Neural cell (in vitro differentiated cells): Measurements from ENCODE around the gene MRTFB.

Experiments used
- EP300 ChIP-seq: fragments of 450-650 bp; conservative IDR thresholded peaks from 2 replicates; pipeline ENCODE4 v1.6.1; 2014; ENCODE audit warnings: antibody characterized with exemption, mild to moderate bottlenecking, moderate library complexity; ENCODE audit not compliant: poor library complexity, severe bottlenecking
- EZH2 ChIP-seq: fragments of 200-600, 300-800 bp; shearing (Covaris generic), sonication (generic); IDR thresholded peaks from 2 replicates; pipeline ENCODE4 v1.6.1; 2014; ENCODE audit warnings: antibody characterized with exemption, low read length, borderline replicate concordance, mild to moderate bottlenecking; ENCODE audit not compliant: insufficient read depth, poor library complexity, severe bottlenecking
- POLR2AphosphoS5 ChIP-seq: IDR thresholded peaks from 2 replicates; pipeline ENCODE4 v1.6.1; 2012
- RAD21 ChIP-seq: fragments of 450-650 bp; conservative IDR thresholded peaks from 2 replicates; pipeline ENCODE4 v1.6.1; 2014; ENCODE audit warnings: antibody characterized with exemption, mild to moderate bottlenecking, moderate library complexity
- TAF1 ChIP-seq: IDR thresholded peaks from 2 replicates; pipeline ENCODE4 v1.6.1; 2012; ENCODE audit warnings: low read depth
- TF ChIP-seq, protein P1 (sequence below): fragments of 450-650 bp; IDR thresholded peaks from 2 replicates; pipeline ENCODE4 v1.5.1; 2014; ENCODE audit warnings: antibody characterized with exemption, mild to moderate bottlenecking, moderate library complexity; ENCODE audit not compliant: poor library complexity, severe bottlenecking
- TF ChIP-seq, protein P2 (sequence below): IDR thresholded peaks from 2 replicates; pipeline ENCODE4 v1.6.1; 2012; ENCODE audit warnings: borderline replicate concordance

DNA sequence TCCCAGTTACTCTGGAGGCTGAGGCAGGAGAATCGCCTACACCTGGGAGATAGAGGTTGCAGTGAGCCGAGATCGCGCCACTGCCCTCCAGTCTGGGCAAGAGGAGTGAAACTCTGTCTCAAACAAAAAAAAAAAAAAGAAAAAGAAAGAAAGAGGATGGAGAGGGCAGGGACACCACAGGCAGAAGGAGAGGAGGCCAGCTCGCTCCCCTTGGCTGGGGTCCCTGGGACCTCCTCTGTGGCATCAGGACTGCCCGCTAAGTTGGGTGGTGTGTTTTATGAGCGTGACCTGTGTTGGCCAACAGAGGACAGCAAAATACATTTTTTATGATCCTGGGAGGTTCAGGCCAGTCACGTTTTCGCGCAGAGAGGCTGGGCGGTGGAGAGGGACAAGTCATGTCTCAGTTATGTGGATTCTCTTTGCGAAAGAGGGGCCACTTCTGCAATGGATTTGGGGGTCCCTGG lies 229.6 kb downstream of the MRTFB start:
- TF ChIP-seq, protein P1, sequence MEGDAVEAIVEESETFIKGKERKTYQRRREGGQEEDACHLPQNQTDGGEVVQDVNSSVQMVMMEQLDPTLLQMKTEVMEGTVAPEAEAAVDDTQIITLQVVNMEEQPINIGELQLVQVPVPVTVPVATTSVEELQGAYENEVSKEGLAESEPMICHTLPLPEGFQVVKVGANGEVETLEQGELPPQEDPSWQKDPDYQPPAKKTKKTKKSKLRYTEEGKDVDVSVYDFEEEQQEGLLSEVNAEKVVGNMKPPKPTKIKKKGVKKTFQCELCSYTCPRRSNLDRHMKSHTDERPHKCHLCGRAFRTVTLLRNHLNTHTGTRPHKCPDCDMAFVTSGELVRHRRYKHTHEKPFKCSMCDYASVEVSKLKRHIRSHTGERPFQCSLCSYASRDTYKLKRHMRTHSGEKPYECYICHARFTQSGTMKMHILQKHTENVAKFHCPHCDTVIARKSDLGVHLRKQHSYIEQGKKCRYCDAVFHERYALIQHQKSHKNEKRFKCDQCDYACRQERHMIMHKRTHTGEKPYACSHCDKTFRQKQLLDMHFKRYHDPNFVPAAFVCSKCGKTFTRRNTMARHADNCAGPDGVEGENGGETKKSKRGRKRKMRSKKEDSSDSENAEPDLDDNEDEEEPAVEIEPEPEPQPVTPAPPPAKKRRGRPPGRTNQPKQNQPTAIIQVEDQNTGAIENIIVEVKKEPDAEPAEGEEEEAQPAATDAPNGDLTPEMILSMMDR: no peak
- TF ChIP-seq EP300 (no peak), EZH2 (no peak), RAD21 (peak; percentile 35), POLR2AphosphoS5 (no peak), TAF1 (no peak)
- TF ChIP-seq, protein P2, sequence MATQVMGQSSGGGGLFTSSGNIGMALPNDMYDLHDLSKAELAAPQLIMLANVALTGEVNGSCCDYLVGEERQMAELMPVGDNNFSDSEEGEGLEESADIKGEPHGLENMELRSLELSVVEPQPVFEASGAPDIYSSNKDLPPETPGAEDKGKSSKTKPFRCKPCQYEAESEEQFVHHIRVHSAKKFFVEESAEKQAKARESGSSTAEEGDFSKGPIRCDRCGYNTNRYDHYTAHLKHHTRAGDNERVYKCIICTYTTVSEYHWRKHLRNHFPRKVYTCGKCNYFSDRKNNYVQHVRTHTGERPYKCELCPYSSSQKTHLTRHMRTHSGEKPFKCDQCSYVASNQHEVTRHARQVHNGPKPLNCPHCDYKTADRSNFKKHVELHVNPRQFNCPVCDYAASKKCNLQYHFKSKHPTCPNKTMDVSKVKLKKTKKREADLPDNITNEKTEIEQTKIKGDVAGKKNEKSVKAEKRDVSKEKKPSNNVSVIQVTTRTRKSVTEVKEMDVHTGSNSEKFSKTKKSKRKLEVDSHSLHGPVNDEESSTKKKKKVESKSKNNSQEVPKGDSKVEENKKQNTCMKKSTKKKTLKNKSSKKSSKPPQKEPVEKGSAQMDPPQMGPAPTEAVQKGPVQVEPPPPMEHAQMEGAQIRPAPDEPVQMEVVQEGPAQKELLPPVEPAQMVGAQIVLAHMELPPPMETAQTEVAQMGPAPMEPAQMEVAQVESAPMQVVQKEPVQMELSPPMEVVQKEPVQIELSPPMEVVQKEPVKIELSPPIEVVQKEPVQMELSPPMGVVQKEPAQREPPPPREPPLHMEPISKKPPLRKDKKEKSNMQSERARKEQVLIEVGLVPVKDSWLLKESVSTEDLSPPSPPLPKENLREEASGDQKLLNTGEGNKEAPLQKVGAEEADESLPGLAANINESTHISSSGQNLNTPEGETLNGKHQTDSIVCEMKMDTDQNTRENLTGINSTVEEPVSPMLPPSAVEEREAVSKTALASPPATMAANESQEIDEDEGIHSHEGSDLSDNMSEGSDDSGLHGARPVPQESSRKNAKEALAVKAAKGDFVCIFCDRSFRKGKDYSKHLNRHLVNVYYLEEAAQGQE: no peak
